ENCODE data around the gene CSMD2.

CSMD2 gene

GRCh38 chr1:33960188-33960895, 204.7 kb downstream of the CSMD2 start:
- no peak for DNase-seq (ENCODE audit: low read depth)

GRCh38 chr1:33957854-33958253, 207.2 kb downstream of the CSMD2 start:
- DNase-seq (ENCODE audit: low read depth) = no peak

- no peak for DNase-seq (ENCODE audit: low read depth)
These were observed 209.9 kb downstream of the CSMD2 start for GRCh38 chr1:33955096-33955495.

- no peak for DNase-seq (ENCODE audit: low read depth)
These were observed 215.5 kb downstream of the CSMD2 start for GRCh38 chr1:33949570-33949969.

GRCh38 chr1:33948291-33948690, 216.7 kb downstream of the CSMD2 start:
- DNase-seq (ENCODE audit: low read depth) = no peak

- DNase-seq (ENCODE audit: low read depth) = no peak
These were observed 218.2 kb downstream of the CSMD2 start for GRCh38 chr1:33946836-33947235.

- no peak for DNase-seq (ENCODE audit: low read depth)
These were observed 220.2 kb downstream of the CSMD2 start for GRCh38 chr1:33944846-33945245.

GRCh38 chr1:33943978-33944377, 221.1 kb downstream of the CSMD2 start:
- DNase-seq (ENCODE audit: low read depth) = peak; percentile 18

GRCh38 chr1:33932871-33933270, 232.2 kb downstream of the CSMD2 start:
- no peak for DNase-seq (ENCODE audit: low read depth)

- DNase-seq (ENCODE audit: low read depth) = no peak
These were observed 233.9 kb downstream of the CSMD2 start for GRCh38 chr1:33931111-33931475.

GRCh38 chr1:33930346-33931110, 234.5 kb downstream of the CSMD2 start:
- no peak for DNase-seq (ENCODE audit: low read depth)

- no peak for DNase-seq (ENCODE audit: low read depth)
These were observed 236.8 kb downstream of the CSMD2 start for GRCh38 chr1:33928251-33928650.

- DNase-seq (ENCODE audit: low read depth) = no peak
These were observed 237.3 kb downstream of the CSMD2 start for GRCh38 chr1:33927721-33928120.

GRCh38 chr1:33925586-33925985, 239.4 kb downstream of the CSMD2 start:
- DNase-seq (ENCODE audit: low read depth) = no peak

- no peak for DNase-seq (ENCODE audit: low read depth)
These were observed 243.7 kb downstream of the CSMD2 start for GRCh38 chr1:33921281-33921680.

- peak; percentile 3 for DNase-seq (ENCODE audit: low read depth)
These were observed 246.7 kb downstream of the CSMD2 start for GRCh38 chr1:33918368-33918767.

GRCh38 chr1:33916786-33917185, 248.2 kb downstream of the CSMD2 start:
- DNase-seq (ENCODE audit: low read depth) = no peak

GRCh38 chr1:33914531-33914930, 250.5 kb downstream of the CSMD2 start:
- DNase-seq (ENCODE audit: low read depth) = no peak

- DNase-seq (ENCODE audit: low read depth) = no peak
These were observed 256.6 kb downstream of the CSMD2 start for GRCh38 chr1:33908324-33908956.

GRCh38 chr1:33906156-33906555, 258.9 kb downstream of the CSMD2 start:
- no peak for DNase-seq (ENCODE audit: low read depth)

GRCh38 chr1:33905241-33905640, 259.8 kb downstream of the CSMD2 start:
- no peak for DNase-seq (ENCODE audit: low read depth)

GRCh38 chr1:33903210-33903589, 261.8 kb downstream of the CSMD2 start:
- no peak for DNase-seq (ENCODE audit: low read depth)

- DNase-seq (ENCODE audit: low read depth) = no peak
These were observed 262.4 kb downstream of the CSMD2 start for GRCh38 chr1:33902486-33903209.
